ENCODE data around the gene GPR141.

The GPR141 gene

GRCh38 chr7:37669818-37670217, 13.7 kb upstream of the GPR141 start:
- TF ChIP-seq NFIC (IDR thresholded peaks at IDR 0.05) (no peak), CEBPB (IDR thresholded peaks at IDR 0.05) (no peak), EGR1 (IDR thresholded peaks at IDR 0.05) (no peak), EP300 (IDR thresholded peaks at IDR 0.05; ENCODE audit: borderline replicate concordance) (no peak), TAF1 (IDR thresholded peaks at IDR 0.05; ENCODE audit: low read depth) (no peak), MAX (IDR thresholded peaks at IDR 0.05) (no peak), USF1 (IDR thresholded peaks at IDR 0.05) (no peak), TCF12 (IDR thresholded peaks at IDR 0.05; ENCODE audit: low read depth) (no peak), FOXM1 (IDR thresholded peaks at IDR 0.05; ENCODE audit: borderline replicate concordance, low read depth) (no peak), RAD21 (IDR thresholded peaks at IDR 0.05; ENCODE audit: low read depth) (no peak), TEAD4 (IDR thresholded peaks at IDR 0.05) (no peak), REST (IDR thresholded peaks at IDR 0.05; ENCODE audit: low read depth) (no peak), ZBTB7A (IDR thresholded peaks at IDR 0.05; ENCODE audit: low read depth) (no peak)

GRCh38 chr7:37670436-37670835, 13.1 kb upstream of the GPR141 start:
- TF ChIP-seq FOXM1 (IDR thresholded peaks at IDR 0.05; ENCODE audit: borderline replicate concordance, low read depth) (no peak), YY1 (IDR thresholded peaks at IDR 0.05; ENCODE audit: low read depth) (no peak), CEBPB (IDR thresholded peaks at IDR 0.05) (no peak), MAX (IDR thresholded peaks at IDR 0.05) (no peak), TEAD4 (IDR thresholded peaks at IDR 0.05) (no peak), NFIC (IDR thresholded peaks at IDR 0.05) (no peak), REST (IDR thresholded peaks at IDR 0.05; ENCODE audit: low read depth) (no peak), CREB1 (IDR thresholded peaks at IDR 0.05; ENCODE audit: low read depth) (no peak), RAD21 (IDR thresholded peaks at IDR 0.05; ENCODE audit: low read depth) (no peak), ZBTB7A (IDR thresholded peaks at IDR 0.05; ENCODE audit: low read depth) (no peak), EGR1 (IDR thresholded peaks at IDR 0.05) (no peak)

GRCh38 chr7:37671876-37672275, 11.7 kb upstream of the GPR141 start:
- TF ChIP-seq TAF1 (IDR thresholded peaks at IDR 0.05; ENCODE audit: low read depth) (no peak), CREB1 (IDR thresholded peaks at IDR 0.05; ENCODE audit: low read depth) (no peak), EP300 (IDR thresholded peaks at IDR 0.05; ENCODE audit: borderline replicate concordance) (no peak), EGR1 (IDR thresholded peaks at IDR 0.05) (no peak), ZBTB7A (IDR thresholded peaks at IDR 0.05; ENCODE audit: low read depth) (no peak), REST (IDR thresholded peaks at IDR 0.05; ENCODE audit: low read depth) (no peak), RAD21 (IDR thresholded peaks at IDR 0.05; ENCODE audit: low read depth) (no peak), MAX (IDR thresholded peaks at IDR 0.05) (no peak), FOXM1 (IDR thresholded peaks at IDR 0.05; ENCODE audit: borderline replicate concordance, low read depth) (no peak), NFIC (IDR thresholded peaks at IDR 0.05) (no peak), CEBPB (IDR thresholded peaks at IDR 0.05) (no peak), USF1 (IDR thresholded peaks at IDR 0.05) (no peak), YY1 (IDR thresholded peaks at IDR 0.05; ENCODE audit: low read depth) (no peak), TEAD4 (IDR thresholded peaks at IDR 0.05) (no peak), TCF12 (IDR thresholded peaks at IDR 0.05; ENCODE audit: low read depth) (no peak)

GRCh38 chr7:37672926-37673325, 10.6 kb upstream of the GPR141 start:
- TF ChIP-seq TAF1 (IDR thresholded peaks at IDR 0.05; ENCODE audit: low read depth) (no peak), NFIC (IDR thresholded peaks at IDR 0.05) (no peak), MAX (IDR thresholded peaks at IDR 0.05) (no peak), YY1 (IDR thresholded peaks at IDR 0.05; ENCODE audit: low read depth) (no peak), EGR1 (IDR thresholded peaks at IDR 0.05) (no peak), USF1 (IDR thresholded peaks at IDR 0.05) (no peak), CEBPB (IDR thresholded peaks at IDR 0.05) (no peak), REST (IDR thresholded peaks at IDR 0.05; ENCODE audit: low read depth) (no peak), TCF12 (IDR thresholded peaks at IDR 0.05; ENCODE audit: low read depth) (no peak), CREB1 (IDR thresholded peaks at IDR 0.05; ENCODE audit: low read depth) (no peak), TEAD4 (IDR thresholded peaks at IDR 0.05) (no peak), FOXM1 (IDR thresholded peaks at IDR 0.05; ENCODE audit: borderline replicate concordance, low read depth) (no peak), EP300 (IDR thresholded peaks at IDR 0.05; ENCODE audit: borderline replicate concordance) (no peak), ZBTB7A (IDR thresholded peaks at IDR 0.05; ENCODE audit: low read depth) (no peak), RAD21 (IDR thresholded peaks at IDR 0.05; ENCODE audit: low read depth) (no peak)
